Endodermal cell (in vitro differentiated cells): ENCODE measurements around the gene ZHX3. TPM values are rescaled to one million over a fixed set of nuclear protein-coding genes. Genes with fewer than 3 reads are reported as not detected.

Source experiments
- DNase-seq: peaks from one replicate; pipeline ENCODE4 v3.0.0-alpha.2; 2017
- H3K27ac ChIP-seq: 2 replicates; pipeline ENCODE4 v1.5.1; 2013; ENCODE audit warnings: mild to moderate bottlenecking, low read depth, low read length, moderate library complexity
- H3K27me3 ChIP-seq: 2 replicates; pipeline ENCODE4 v1.6.1; 2013; ENCODE audit warnings: mild to moderate bottlenecking, low read length, moderate library complexity; ENCODE audit not compliant: insufficient read depth, control insufficient read depth, poor library complexity, severe bottlenecking
- H3K36me3 ChIP-seq: 2 replicates; pipeline ENCODE4 v1.7.0; 2013; ENCODE audit warnings: mild to moderate bottlenecking, low read length, moderate library complexity; ENCODE audit not compliant: control insufficient read depth, insufficient read depth
- H3K4me1 ChIP-seq: one replicate; pipeline ENCODE4 v1.7.0; 2013; ENCODE audit warnings: low read length; ENCODE audit not compliant: control insufficient read depth, insufficient read depth
- H3K4me3 ChIP-seq: 2 replicates; pipeline ENCODE4 v1.5.1; 2013; ENCODE audit warnings: mild to moderate bottlenecking, low read length, moderate library complexity
- H3K9ac ChIP-seq: 2 replicates; pipeline ENCODE4 v1.6.1; 2013; ENCODE audit warnings: mild to moderate bottlenecking, low read length, moderate library complexity; ENCODE audit not compliant: poor library complexity, severe bottlenecking; ENCODE audit errors: extremely low read depth
- H3K9me3 ChIP-seq: 2 replicates; pipeline ENCODE4 v1.6.1; 2013; ENCODE audit warnings: mild to moderate bottlenecking, low read length, moderate library complexity; ENCODE audit not compliant: control insufficient read depth
- H3K27ac Mint-ChIP-seq: 2 replicates; pipeline ENCODE4 v1.8.0; 2020; ENCODE audit warnings: mixed read lengths
- H3K27me3 Mint-ChIP-seq: 2 replicates; pipeline ENCODE4 v1.8.0; 2021; ENCODE audit warnings: mild to moderate bottlenecking, mixed read lengths; ENCODE audit not compliant: insufficient read depth
- H3K36me3 Mint-ChIP-seq: 2 replicates; pipeline ENCODE4 v1.8.0; 2020; ENCODE audit warnings: low read depth, mixed read lengths
- H3K4me1 Mint-ChIP-seq: 2 replicates; pipeline ENCODE4 v1.8.0; 2020; ENCODE audit warnings: mixed read lengths
- H3K4me3 Mint-ChIP-seq: 2 replicates; pipeline ENCODE4 v1.8.0; 2020; ENCODE audit warnings: mild to moderate bottlenecking, moderate library complexity, mixed read lengths
- H3K9me3 Mint-ChIP-seq: 2 replicates; pipeline ENCODE4 v1.8.0; 2020; ENCODE audit warnings: mild to moderate bottlenecking, mixed read lengths
- WGBS, 2 experiments: methylation state at CpG; one replicate each; pipeline versions ENCODE4 v1.1.5 to v1.1.7; 2013; ENCODE audit warnings: missing lambda C conversion rate in 2 of 2, mixed read lengths in 1 of 2; ENCODE audit not compliant: insufficient coverage in 1 of 2, insufficient read length in 1 of 2; 5-methylcytosine and 5-hydroxymethylcytosine counted together
- total RNA-seq, 2 donors: library from RNA; stranded (reverse); fragmentation: NEBNext Ultra II Directional in 1 of 2; extraction: Animal tissue kit (Norgen Biotek cat#: 25700) in 1 of 2; gene quantifications; 2 replicates in 1 of 2; 3 replicates in 1 of 2; pipeline ENCODE4 v1.2.1, GENCODE V29; 2021
- TF ChIP-seq, protein P1 (sequence below): fragments of 200-600 bp; sonication (generic); conservative IDR thresholded peaks from 2 replicates; pipeline ENCODE4 v1.5.0; 2021; ENCODE audit warnings: antibody characterized with exemption, mild to moderate bottlenecking

Gene ZHX3
- total RNA-seq, 2 donors from 2014 or later, result 5.4 to 5.5 TPM

DNA sequence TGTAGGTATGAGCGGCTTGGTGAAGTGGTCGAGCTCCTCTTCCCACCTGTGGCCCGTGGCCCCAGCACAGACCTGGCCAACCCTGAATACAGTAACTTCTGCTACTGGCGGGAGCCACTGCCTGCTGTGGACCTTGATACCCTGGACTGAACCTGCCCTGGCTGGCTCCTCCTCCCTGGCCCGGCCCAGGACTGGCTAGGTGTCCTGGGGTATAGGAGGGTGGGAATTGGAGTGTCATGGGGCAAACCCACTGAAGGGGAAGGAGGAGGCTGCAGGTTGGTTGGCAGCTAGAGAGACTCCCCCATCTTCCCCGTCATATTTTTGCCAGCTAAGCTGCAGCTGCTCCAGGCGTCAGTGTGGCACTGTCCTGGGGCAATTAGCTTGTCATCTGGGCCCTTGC, 41.2 kb upstream of the ZHX3 start:
- H3K36me3 ChIP-seq, result no peaks in the 10 kb centered on the region
- H3K9me3 ChIP-seq, result no peaks in the 10 kb centered on the region
- Mint-ChIP-seq H3K4me3 (no peak overlapping the region), H3K4me1 (no peaks in the 10 kb centered on the region), H3K27ac (no peak overlapping the region), H3K9me3 (no peaks in the 10 kb centered on the region), H3K36me3 (peaks cover 8% of the 10 kb centered on the region), H3K27me3 (no peaks in the 10 kb centered on the region)
- H3K4me1 ChIP-seq, result no peaks in the 10 kb centered on the region
- no peaks in the 10 kb centered on the region for H3K27me3 ChIP-seq
- H3K27ac ChIP-seq, result no peak overlapping the region
- DNase-seq, result no peak
- no peak overlapping the region for H3K4me3 ChIP-seq
- 96% methylated on average over 7 of the region's 7 CpGs; no CpG with 5 or more reads in 1 of the 2 experiments for WGBS, 2 experiments
- TF ChIP-seq, protein P1, sequence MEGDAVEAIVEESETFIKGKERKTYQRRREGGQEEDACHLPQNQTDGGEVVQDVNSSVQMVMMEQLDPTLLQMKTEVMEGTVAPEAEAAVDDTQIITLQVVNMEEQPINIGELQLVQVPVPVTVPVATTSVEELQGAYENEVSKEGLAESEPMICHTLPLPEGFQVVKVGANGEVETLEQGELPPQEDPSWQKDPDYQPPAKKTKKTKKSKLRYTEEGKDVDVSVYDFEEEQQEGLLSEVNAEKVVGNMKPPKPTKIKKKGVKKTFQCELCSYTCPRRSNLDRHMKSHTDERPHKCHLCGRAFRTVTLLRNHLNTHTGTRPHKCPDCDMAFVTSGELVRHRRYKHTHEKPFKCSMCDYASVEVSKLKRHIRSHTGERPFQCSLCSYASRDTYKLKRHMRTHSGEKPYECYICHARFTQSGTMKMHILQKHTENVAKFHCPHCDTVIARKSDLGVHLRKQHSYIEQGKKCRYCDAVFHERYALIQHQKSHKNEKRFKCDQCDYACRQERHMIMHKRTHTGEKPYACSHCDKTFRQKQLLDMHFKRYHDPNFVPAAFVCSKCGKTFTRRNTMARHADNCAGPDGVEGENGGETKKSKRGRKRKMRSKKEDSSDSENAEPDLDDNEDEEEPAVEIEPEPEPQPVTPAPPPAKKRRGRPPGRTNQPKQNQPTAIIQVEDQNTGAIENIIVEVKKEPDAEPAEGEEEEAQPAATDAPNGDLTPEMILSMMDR, result no peak
- H3K9ac ChIP-seq, result no peak overlapping the region

DNA sequence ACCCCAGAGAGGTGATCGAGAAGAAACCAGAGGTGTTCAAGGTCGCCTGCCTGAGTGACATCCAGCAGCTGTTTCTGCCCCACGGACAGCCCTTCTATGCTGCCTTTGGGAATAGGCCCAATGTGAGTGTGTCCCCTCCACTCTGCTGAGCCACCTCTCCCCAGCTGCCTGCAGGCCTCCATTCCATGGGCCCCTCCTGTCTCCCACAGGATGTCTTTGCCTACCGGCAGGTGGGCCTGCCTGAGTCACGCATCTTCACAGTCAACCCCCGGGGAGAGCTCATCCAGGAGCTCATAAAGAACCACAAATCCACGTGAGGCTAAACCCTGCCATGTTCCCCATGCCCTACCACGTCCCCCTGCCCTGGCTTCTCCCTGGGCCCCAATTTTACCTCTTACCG, 40.7 kb upstream of the ZHX3 start:
- no peak overlapping the region for H3K27ac ChIP-seq
- no peak for DNase-seq
- H3K4me3 Mint-ChIP-seq, result no peak overlapping the region
- H3K9me3 ChIP-seq, result no peaks in the 10 kb centered on the region
- TF ChIP-seq, protein P1, result no peak
- no peaks in the 10 kb centered on the region for H3K4me1 Mint-ChIP-seq
- 87 to 89% methylated on average over 9 of the region's 9 CpGs for WGBS, 2 experiments
- H3K9ac ChIP-seq, result no peak overlapping the region
- no peak overlapping the region for H3K4me3 ChIP-seq
- no peaks in the 10 kb centered on the region for H3K27me3 Mint-ChIP-seq
- H3K36me3 ChIP-seq, result no peaks in the 10 kb centered on the region
- H3K27me3 ChIP-seq, result no peaks in the 10 kb centered on the region
- no peaks in the 10 kb centered on the region for H3K4me1 ChIP-seq
- no peak overlapping the region for H3K27ac Mint-ChIP-seq
- peaks cover 9% of the 10 kb centered on the region for H3K36me3 Mint-ChIP-seq
- no peaks in the 10 kb centered on the region for H3K9me3 Mint-ChIP-seq

- 92 to 99% methylated on average over 8 to 11 of the region's 11 CpGs for WGBS, 2 experiments
- Mint-ChIP-seq H3K27me3 (no peaks in the 10 kb centered on the region), H3K4me1 (no peaks in the 10 kb centered on the region), H3K36me3 (peaks cover 15% of the 10 kb centered on the region), H3K27ac (no peak overlapping the region), H3K9me3 (no peaks in the 10 kb centered on the region), H3K4me3 (no peak overlapping the region)
- H3K4me3 ChIP-seq, result no peak overlapping the region
- H3K27me3 ChIP-seq, result no peaks in the 10 kb centered on the region
- no peaks in the 10 kb centered on the region for H3K4me1 ChIP-seq
- H3K9me3 ChIP-seq, result no peaks in the 10 kb centered on the region
- TF ChIP-seq, protein P1, result peak; percentile 45
- no peak overlapping the region for H3K27ac ChIP-seq
- H3K9ac ChIP-seq, result no peak overlapping the region
- DNase-seq, result no peak
- no peaks in the 10 kb centered on the region for H3K36me3 ChIP-seq
Measured at GRCh38 chr20:41357424-41358163, 40.1 kb upstream of the ZHX3 start.
